Fibroblast of pulmonary artery (primary cell): ENCODE measurements around the gene CTBP2.
"Not testable (repeated sequence)": the region's sequence is repeated elsewhere in the genome, so short reads cannot be mapped to it uniquely, and the experiment has no call there.

Experiments used
- DNase-seq: peaks from one replicate; pipeline ENCODE4 v3.0.0-alpha.2; 2010; ENCODE audit warnings: low read depth
- H3K4me3 ChIP-seq: replicated peaks from 2 replicates; pipeline ENCODE4 v1.5.1; 2011; ENCODE audit warnings: low read depth, mild to moderate bottlenecking, control low read depth, low read length, moderate library complexity
- TF ChIP-seq, protein P1 (sequence below): IDR thresholded peaks from 2 replicates; pipeline ENCODE4 v1.5.1; 2011; ENCODE audit warnings: mild to moderate bottlenecking, control low read depth, low read length, inconsistent platforms; ENCODE audit errors: missing control alignments

CTBP2 gene

DNA sequence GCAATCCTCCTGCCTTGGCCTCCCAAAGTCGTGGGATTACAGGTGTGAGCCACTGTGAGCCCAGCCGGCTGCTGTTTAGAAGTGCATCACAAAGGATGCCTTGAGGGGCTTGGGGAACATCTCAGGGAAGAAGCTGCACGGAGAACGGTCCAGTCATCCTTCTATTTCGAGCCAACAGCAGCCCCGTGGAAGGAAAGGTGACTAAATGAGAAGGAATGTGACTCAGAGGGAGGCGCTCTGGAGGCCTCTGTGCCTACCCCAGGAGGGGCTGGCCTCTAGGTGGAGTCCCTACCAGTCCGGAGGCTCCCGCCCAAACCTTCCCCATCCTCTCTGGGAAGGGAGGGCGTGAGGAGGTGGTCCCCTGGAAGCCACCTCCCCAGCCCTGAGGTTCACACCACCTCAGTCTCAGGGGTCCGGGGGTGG lies 76.2 kb downstream of the CTBP2 start:
- DNase-seq: peak; percentile 92
- TF ChIP-seq, protein P1, sequence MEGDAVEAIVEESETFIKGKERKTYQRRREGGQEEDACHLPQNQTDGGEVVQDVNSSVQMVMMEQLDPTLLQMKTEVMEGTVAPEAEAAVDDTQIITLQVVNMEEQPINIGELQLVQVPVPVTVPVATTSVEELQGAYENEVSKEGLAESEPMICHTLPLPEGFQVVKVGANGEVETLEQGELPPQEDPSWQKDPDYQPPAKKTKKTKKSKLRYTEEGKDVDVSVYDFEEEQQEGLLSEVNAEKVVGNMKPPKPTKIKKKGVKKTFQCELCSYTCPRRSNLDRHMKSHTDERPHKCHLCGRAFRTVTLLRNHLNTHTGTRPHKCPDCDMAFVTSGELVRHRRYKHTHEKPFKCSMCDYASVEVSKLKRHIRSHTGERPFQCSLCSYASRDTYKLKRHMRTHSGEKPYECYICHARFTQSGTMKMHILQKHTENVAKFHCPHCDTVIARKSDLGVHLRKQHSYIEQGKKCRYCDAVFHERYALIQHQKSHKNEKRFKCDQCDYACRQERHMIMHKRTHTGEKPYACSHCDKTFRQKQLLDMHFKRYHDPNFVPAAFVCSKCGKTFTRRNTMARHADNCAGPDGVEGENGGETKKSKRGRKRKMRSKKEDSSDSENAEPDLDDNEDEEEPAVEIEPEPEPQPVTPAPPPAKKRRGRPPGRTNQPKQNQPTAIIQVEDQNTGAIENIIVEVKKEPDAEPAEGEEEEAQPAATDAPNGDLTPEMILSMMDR: peak; percentile 23
- no peak overlapping the region for H3K4me3 ChIP-seq

DNA sequence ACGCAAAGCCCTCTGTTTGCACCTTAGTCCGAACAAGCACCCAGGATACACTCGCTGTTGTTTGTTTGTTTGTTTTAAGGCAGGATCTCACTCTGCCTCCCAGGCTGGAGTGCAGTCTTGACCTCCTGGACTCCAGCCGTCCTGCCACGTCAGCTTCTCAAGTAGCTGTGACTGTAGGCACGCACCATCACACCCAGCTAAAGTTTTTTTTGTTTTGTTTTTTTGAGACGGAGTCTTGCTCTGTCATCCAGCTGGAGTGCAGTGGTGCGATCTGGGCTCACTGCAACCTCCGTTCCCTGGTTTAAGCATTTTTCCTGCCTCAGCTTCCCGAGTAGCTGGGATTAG lies 76.8 kb downstream of the CTBP2 start:
- DNase-seq: peak; percentile 50
- TF ChIP-seq, protein P1: no peak
- H3K4me3 ChIP-seq: no peak overlapping the region

DNA sequence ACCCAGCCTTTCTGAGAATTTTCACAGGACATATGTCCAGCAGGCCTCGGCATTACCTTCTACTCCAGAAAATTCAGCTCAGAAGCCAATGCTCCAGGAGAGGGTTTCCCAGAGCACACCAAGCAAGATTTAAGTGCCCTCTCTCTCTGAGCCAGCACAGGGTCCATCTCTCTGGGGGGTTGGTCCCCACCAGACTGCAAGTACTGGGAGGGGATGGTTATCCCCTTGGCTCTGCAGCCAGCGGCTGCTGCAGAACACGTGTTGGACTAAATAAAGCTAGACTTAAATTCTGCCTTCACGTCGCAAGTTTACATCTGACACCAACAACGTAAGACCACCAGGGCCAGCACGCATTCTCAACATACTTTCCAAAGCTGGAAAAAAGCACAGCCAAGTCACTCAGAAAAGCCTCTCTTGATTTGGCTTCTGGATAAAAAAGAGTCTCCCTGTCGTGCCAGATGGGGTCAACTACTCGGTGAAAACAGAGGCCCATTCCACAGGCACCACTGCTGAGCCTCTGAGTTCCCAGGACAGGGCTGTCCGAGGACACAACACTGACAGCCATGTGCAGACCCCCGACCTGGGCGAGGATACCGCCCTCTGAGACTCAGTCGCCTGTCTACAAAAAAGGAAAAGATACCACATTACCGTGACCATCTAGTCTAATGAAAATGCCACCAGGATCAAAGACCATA lies 77.3 kb downstream of the CTBP2 start:
- no peak for DNase-seq
- H3K4me3 ChIP-seq: no peak overlapping the region
- TF ChIP-seq, protein P1: no peak

GRCh38 chr10:125082471-125082870 lies 77.9 kb downstream of the CTBP2 start:
- DNase-seq: not testable (repeated sequence)

DNA sequence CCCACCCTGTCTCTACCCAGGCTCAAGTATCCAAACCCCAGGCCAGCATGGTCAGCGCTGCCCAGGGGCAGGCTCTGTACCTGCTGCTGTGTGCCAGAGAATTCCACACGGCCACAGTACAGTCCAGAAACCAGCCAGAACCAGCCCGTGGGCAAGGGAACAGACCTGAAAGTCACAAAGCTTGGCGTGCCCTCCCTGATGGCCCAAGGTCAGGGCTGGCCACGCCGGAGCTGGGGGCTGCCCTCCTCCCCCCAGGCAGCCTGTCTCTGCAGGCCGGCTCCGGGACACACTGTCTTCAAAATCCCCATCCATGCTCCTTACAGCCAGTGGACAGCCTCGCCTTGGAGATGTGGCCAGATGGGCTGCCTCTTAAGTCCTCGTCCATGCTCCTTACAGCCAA lies 78.4 kb downstream of the CTBP2 start:
- TF ChIP-seq, protein P1: no peak
- H3K4me3 ChIP-seq: no peak overlapping the region

More at GRCh38 chr10:125082471-125082870, 77.9 kb downstream of the CTBP2 start:
- not testable (repeated sequence) for H3K4me3 ChIP-seq

GRCh38 chr10:125080984-125081383 lies 79.4 kb downstream of the CTBP2 start:
- TF ChIP-seq, protein P1: no peak
- H3K4me3 ChIP-seq: no peak overlapping the region
- no peak for DNase-seq

More for the DNA sequence above, 78.4 kb downstream of the CTBP2 start:
- no peak for DNase-seq

GRCh38 chr10:125080296-125080695 lies 80.1 kb downstream of the CTBP2 start:
- TF ChIP-seq, protein P1: no peak
- H3K4me3 ChIP-seq: no peak overlapping the region
- no peak for DNase-seq
